Stimulated activated CD4-positive, alpha-beta T cell treated with anti-CD3 and anti-CD28 coated beads, TNF-alpha, amount 100 ng/mL, for 24 hours (primary cell): ENCODE measurements around the gene PDLIM5.
"Not testable (repeated sequence)": the region's sequence is repeated elsewhere in the genome, so short reads cannot be mapped to it uniquely, and the experiment has no call there.

Source experiments
- DNase-seq, 3 experiments: peaks; one replicate each; pipeline ENCODE4 v3.0.0-alpha.2; 2020; ENCODE audit warnings: low read depth in 3 of 3

PDLIM5 gene

DNA sequence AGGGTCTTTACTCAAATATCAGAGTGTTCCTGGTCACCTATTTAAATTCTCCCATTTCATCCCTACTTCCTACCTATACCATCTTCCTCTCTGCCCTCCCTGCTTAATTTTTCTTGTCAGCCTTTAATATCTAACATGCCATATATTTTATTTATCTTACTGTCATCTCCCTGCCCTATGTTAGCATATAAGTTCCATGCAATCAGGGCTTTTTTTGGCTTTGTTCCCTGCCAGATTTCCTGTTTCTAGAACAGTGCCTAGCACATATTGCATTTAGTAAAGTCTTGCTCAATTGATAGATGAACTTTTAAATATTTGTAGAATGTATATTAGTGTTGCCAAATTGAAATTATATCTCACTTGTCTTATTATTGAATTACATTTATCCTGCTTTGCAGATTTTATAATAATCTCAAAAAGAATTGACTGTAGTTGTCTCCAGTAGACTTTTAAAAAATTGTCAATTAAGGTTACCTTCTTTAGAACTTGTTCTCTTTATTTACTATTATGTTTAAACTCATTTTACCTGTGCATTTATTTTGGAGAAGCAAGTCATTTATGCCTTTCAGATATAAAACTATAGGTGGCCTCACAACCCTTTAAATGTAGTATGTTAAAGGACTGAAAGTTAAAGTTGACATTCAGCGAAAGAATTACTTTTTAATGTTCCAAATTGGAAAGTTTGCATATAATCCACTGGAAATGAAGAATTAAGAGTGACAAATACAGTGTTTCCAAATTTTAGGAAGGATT lies 197.8 kb downstream of the PDLIM5 start:
- no peak for DNase-seq

DNA sequence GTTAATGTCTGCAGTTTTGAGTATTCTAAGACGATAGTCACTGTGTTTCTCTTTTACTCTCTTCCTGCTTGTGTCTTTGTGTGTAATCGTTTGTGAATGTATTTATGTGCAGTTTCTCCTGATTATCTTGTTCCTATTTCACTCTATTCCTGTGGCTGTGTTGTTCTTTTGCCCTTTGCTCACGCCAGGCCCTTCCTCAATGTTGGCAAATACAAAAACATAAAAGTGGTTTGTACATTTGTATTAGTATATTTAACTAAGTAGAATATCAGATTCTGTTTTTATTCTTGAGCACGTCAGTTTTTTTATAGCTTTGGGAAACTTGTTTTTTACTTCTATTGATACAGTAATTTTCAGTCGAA lies 198.4 kb downstream of the PDLIM5 start:
- no peak for DNase-seq

DNA sequence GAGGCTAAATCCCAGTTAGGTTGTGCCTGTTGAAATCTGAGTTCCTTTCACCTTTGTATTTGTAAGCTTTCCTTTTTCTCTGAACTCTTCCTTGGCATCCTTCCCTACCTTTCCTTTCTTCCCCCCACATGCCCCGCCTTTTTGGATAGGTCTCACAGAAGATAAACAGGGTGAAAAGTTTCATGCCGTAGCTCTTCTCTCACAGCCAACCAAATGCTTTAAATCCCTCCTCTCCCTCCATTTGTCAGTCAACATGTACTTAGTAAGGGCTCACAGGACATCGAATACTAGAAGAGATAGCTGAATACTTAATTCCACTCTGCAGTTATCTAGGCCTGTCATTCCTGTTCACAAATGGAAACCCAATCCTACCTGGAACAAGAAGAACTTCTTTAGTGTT lies 198.9 kb downstream of the PDLIM5 start:
- no peak for DNase-seq

DNA sequence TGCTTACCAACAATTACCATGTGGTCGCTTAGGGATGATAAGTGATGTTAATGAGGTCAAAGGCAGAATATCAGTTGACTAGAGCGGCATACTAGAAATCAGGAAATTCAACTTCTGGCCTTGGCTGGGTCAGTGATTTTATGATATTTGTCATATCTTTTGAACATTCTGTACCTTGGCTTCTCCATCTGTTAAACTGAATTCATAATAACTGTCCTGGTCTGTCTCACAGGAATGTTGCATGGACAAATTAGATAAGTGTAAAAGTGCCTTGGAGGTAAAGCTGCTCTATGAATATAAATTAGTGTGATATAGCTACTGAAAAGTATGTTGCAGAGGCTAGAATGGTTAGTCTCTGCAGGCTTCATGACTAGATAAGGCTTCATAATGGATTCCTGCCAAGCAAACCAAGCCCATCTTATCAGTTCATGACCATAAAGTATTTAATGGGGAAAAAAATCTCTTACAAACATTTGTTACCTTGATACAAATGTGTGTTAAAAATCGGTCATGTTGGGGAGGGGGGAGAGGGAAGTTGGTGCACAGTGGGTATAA lies 201.4 kb downstream of the PDLIM5 start:
- DNase-seq: no peak

DNA sequence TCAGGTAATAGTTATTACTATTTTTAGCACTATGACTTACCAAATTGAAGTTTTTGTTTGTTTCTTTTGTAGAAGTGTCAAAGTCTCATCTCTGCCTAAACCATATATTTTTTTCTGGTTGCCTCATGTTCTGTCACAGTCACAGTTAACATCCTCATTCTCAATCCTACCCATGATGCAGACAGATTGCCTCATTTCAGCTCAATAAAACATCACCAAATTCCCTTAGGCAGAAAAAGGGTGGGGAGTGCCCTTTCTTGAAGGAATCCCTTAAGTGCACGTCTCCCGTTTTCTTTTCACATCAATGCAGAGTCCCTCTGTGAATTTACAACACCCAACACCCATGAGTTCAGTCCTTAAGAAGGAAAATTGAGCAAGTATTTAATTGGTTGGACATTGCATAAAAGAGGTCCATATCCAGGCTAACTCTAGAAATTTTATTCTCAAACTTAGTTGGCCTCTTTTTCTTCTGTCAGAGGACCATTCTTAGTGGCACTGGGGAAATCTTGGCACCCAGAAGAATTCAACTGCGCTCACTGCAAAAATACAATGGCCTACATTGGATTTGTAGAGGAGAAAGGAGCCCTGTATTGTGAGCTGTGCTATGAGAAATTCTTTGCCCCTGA lies 202.4 kb downstream of the PDLIM5 start:
- DNase-seq: no peak

DNA sequence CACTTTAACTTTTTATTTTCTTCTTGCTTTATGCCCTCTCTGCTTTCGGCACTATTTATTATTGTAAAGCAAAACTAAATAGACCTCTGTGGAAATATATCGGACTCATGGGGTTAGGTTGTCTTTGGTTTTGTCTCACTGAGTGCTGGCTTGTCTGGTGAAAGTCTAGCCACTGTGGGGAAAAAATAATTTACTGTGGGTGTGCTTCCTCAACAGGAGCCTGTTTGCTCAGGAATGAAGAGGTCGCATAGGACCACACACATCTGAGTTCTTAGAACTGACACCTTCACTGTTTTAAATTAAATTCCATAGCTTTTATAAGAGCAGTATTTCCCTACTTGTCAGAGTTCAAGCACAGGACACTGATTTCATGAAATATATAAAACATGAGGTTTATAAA lies 203.0 kb downstream of the PDLIM5 start:
- no peak for DNase-seq

DNA sequence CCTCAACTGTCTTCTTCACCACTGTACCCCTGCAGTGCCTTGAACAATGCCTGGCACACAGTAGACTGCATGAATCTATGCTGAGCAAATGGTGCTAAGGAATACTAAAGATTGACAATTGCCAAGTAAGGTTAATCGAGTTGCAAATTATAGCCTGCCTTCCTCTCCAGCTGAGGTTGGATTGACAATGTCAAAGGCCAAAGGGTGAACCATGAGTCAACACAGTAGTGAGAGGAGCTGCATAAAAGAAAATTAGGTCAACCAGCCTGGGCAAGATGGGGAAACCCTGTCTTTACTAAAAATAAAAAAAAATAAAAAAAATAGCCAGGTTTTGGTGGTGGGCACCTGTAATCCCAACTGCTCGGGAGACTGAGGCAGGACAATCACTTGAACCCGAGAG lies 208.9 kb downstream of the PDLIM5 start:
- DNase-seq: no peak

DNA sequence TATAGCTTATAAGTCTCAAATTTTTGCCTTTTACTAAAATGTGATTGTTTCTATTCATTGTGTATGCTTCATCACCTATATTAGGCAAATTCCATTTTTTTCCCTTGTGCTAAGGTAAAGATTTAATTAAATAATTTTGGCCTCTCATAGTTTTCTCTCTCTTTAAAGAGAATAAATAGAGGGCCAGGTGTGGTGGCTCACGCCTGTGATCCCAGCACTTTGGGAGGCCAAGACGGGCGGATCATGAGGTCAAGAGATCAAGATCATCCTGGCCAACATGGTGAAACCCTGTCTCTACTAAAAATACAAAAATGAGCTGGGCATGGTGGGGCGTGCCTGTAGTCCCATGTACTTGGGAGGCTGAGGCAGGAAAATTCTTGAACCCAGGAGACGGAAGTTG lies 213.3 kb downstream of the PDLIM5 start:
- DNase-seq: not testable (repeated sequence)

DNA sequence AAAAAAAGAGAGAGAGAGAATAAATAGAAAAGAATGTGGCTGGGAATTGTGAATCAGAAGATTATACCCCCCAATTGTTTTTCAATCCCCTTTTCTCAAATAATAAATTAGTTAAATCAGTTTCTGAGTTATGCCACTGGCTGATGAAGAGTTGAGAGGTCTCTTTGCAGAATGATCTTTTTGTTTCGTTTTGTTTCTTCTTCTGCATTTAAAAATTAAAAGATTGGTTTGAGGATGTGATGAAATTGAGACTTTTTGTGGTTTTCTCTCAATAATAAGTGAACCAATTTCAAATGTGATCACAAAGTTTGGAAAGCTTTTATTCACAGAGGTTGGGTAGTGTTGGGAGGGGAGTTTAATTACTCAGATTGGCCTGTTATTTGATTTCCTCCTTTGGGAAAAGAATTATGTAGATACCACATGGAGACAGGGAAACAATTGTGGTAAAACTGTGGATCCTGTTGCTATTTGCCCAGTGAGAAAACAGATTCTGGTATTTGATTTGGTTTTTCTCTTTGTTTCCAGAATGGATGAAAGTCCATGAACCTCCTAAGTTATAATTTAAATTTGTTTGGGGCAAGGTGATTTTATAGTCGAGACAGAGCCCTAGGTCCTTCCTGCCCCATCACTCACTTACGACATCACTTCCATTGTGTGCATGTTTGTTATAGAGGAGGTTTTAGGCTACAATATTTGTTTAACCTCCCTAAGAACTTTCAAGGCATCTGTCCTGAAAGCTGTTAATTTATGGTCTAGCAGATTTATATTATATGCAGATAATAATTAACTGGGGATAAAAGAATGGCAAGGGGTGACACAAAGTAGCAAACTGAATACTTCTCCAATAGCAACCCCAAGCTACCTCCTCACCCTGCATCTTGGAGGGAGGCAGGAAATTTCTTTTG lies 214.0 kb downstream of the PDLIM5 start:
- no peak for DNase-seq

DNA sequence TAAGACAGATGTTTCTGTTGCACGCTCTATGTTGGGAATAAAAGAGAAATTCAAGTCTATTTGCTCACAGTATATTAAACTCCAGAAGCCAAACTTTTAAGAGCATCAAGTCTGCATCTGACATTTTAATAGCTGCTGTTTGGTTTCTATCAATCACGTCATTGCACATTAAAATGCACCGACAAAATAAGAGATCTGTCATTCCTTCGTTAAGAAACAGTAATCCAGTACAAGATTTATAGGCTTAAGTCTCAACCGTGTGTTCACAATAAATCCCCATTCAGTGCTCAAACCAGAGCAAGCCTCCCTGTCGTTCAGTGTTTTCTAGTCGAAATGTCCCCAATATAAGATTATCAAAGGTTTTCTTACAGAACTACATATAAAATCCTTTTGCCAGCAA lies 217.0 kb downstream of the PDLIM5 start:
- no peak for DNase-seq

DNA sequence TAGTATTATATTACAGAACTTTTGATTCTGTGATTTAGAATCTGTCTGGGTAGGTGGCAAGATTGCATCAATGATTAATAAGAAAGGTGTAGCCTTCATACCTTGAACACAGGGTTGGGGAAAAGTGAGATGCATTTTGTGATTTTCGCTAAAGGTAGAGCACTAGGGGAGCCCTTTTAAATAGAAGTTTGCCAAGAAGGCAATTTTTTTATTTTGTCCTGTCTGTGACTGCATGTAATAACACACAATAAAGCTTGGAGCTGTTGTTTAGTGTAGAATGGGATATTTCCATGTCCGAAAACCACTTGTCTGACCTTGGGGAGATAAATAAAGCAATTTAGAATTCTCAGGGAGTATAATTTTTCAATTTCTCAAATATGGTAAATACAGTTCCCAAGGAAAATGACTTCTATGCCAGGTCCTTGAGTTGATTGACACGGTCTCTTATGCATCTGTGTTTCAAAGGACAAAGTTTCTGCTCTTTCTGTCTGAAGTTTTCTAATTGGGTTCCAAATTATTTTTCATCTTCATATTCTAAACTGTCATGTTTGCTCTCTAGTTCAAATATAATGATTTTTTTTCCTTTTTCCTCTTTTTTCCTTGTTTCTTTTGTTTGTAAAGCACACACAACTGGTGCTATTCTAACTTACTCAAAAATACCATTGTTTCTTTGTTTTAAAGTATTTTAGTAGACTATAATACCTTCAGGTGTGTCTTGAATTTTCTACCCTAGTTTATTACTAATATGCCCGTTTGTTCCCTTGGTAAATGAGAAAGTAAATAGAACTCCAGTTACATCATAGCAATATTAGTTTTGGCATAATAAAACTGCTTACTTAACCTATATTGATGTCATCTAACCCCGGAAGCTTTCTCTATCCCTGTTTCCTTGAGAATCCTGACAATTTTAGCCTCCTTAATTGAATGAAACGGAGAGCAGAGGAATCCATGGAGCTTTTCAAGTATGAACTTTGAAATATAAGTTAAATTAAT lies 218.2 kb downstream of the PDLIM5 start:
- no peak for DNase-seq

DNA sequence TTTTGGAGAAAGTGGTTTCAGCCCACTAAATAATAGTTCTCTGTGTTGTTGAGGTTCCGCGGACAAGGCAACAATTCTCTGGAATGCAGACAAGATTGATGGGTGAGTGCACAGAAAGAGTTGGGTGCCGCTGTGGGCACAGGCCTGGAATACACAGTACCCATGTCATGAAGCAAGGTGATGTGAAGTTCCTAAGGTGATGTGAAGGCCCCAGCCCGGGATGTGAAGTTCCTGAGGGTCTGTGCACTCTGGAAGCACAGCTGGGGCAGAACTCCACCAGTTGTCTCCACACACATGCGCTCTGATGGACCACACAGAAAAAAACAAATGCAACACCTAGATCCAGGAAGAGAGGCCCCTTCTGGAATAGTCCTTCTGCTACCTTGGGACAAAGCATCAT lies 219.4 kb downstream of the PDLIM5 start:
- no peak for DNase-seq

DNA sequence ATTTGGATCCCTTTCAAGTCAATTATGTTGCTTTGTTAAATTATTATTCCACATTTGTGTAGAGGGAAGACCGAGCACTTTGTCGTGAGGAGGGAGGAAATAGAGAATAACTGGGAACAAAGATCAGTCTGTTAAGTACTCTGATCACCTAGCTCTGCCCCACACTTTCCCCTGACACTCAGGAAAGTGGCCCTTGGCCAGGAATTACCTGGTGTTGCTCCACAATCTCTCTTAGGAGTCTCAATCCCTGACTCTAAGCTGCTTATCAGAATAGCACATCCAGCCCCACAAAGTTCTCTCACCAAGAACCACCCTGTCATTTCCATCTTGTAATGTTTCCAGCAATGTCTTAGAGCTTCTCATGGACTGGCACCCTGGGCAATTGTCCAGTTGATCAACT lies 222.2 kb downstream of the PDLIM5 start:
- no peak for DNase-seq

DNA sequence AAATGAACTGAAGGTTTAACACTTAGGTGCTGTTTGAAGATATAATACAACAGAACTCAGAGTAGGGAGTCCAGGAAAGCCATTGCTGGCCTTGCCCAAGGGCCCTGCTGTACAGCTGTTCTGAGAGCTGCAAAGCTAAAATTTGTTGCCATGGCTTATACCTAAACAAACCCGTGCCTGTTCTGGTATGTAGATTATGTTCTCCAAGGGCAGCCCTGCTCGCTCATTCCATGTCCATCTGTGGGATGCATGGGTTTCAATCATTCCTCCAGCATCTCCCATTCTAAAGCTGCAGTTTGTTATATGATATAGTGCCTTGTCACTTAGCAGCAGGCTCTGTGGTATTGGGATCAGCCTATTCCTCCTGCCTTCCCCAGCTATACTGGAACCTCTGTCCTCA lies 225.2 kb downstream of the PDLIM5 start:
- no peak for DNase-seq

DNA sequence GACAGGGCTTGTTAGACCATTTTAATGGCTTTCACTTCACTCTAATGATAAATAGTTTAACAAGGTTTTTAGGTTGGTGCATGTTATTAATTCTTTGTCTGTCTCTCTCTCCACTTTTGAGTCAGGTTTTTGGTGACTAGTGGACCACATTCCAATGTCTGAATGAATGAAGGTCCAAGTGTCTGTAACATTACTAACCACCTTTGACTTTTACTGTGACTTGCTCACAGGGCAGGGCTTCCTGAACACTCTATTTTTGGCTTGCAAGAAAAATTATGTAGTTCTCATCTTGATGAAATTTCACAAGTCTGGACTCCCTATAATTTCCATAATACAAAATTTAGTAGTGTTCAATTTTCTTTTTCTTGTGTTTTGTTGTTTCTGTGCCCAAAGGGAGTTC lies 227.2 kb downstream of the PDLIM5 start:
- no peak for DNase-seq

DNA sequence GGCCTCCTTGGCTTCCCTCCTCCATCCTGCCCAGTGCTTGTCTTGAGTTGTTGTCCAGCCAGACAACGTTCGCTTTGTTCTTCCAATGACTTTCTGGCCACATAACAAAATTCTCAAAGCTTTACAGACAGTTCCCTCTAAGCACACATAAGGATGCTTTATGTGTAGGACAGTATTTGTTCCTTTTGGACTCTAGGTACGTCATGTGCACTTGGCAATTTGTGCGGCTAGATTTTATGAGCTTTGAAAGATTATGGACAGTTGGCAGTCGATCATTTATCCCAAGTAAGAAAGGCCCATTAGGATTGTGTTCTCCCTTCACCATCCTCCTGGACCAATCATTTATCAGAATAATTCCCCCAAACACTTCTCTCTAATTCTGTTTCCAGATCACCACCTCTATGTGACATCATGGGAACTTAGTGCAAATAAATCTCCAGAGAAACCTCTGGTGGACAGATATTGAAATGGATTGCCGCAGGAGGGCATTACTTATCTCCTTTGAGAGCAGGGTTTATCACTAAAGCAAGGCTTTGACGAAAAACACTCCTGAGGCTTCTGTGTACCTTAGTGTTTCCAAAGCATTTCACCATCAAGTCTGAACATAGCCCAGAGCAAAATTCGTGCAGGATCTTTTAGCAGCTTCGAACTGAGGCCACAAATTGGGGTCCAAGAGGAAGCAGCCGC lies 228.6 kb downstream of the PDLIM5 start:
- no peak for DNase-seq

DNA sequence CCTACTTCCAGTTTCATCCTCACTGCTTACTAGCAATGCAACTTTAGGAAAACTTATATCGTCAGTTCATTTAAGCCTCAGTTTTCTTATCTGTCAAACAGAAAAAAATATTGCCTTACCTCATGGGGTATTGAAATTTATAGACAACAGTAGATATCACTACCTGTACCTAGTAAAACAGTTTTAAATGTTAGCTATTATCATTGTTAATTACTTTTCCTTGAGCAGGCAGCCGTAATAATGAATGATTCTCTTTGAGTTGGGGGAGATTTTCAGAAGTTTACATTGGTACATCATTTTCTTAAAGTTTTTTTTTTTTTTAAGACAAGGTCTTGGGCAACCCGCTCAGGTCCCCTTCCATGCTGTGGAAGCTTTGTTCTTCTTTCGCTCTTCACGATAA lies 234.3 kb downstream of the PDLIM5 start:
- no peak for DNase-seq

DNA sequence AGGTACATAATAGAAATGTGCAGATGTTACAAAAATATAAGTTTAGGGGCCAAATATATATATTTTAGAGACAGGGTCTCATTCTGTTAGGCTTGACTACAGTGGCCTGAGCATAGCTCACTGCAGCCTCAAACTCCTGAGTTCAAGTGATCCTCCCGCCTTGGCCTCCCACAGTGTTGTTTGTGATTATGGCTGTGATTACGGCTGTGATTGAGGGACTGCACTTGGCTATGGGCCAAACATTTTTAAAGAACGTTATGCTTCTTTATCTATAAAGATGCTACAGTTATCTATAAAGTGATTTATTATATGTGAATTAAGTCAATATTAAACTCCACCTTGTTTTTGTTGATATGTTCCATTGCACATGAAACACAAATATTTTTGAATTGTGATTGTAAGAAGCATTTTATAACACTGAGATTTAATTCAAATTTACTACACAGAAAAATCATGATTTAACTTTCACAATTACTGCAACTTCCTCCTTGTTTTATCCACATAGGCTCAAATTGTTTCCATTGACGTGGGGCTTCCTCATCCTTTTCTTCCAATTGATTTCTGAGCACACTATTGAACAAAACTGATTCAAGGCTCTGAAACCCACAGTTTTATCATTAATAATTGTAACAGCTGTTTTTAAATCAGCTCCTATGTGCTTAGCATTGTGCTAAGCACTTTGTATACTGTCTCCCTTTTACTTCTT lies 237.6 kb downstream of the PDLIM5 start:
- DNase-seq: no peak

DNA sequence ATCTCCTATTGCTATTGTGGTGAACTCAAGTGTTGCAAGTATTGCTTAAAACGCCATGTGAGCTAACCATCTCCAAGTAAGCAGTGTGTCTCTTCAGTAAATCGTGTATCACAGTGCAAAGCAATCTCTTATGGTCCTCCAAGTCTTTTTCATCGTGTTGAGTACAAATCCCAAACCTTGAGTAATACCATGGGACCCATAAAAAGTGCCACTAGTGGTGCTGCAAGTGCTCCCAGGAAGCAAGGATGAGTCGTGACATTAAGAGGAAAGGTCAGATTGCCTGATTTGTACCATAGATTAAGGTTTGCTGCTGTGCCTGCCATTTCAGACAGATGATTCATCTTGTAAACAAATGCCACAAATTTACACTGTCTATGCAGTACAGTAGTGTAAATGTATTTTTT lies 239.1 kb downstream of the PDLIM5 start:
- no peak for DNase-seq

DNA sequence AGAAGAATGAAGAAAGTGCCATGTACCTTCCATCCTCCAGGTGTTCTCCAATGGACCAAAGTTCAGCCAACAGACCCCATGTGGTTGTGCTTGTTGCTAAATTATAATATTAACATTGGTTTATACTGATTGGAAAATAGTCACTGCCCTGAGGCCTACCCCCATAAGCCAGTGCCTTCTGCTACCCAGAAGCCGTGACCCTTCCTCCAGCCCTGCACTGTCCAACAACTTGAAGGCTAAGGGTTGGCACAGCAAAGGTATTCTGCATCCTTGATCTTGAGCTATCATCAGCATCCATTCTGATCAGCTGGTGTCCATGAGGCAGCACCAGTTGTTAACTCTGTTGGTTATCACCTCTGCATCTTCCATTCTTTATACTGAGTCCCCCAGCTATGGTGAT lies 239.8 kb downstream of the PDLIM5 start:
- no peak for DNase-seq
